Hepatocyte (in vitro differentiated cells): ENCODE results near the gene GNAO1. TPM values are rescaled to one million over a fixed set of nuclear protein-coding genes. Genes with fewer than 3 reads are reported as not detected.

Source experiments
- microRNA-seq: library from miRNA; unstranded; fragments of <30 nt; microRNA quantifications from one replicate; pipeline ENCODE4, GENCODE V29; 2017
- polyA plus RNA-seq: library from polyadenylated mRNA; unstranded; fragments of >200 nt; fragmentation: Nextera tagmentation; extraction: Ambion mirVana; gene quantifications from 2 replicates; pipeline ENCODE4 v1.2.1, GENCODE V29; 2016
- small RNA-seq: library from RNA; depleted of rRNA; stranded (forward); fragments of <200 nt; gene quantifications from one replicate; pipeline ENCODE3, GENCODE V24; 2014
- total RNA-seq: library from RNA; depleted of rRNA; stranded (reverse); fragments of >200 nt; gene quantifications from 2 replicates; pipeline ENCODE4 v1.2.3, GENCODE V29; 2014

Gene GNAO1
- total and polyA plus RNA-seq, 2 experiments from 2014 or later = 0.77 to 2.2 TPM

Small RNA genes lying within 50 kb of the gene (microRNA-seq; reads per million reads assigned to microRNA genes)
- gene MIR3935 = not detected

Small RNA genes lying within 50 kb of the gene (small RNA-seq; reads per million reads assigned to genes)
- not detected for gene MIR3935

Other genes with a start within 250 kb of the GNAO1 start
- 109 and 135 TPM in 2 replicates for gene AMFR, start 234.1 kb downstream of the GNAO1 start, total RNA-seq
- gene AMFR, start 234.1 kb downstream of the GNAO1 start, polyA plus RNA-seq = 56.2 and 67.2 TPM in 2 replicates